NCI-H446 treated with DMSO at 0.1 percent for 48 hours (cell line): ENCODE results near the gene STAT5B.
"Not testable (repeated sequence)": the region's sequence is repeated elsewhere in the genome, so short reads cannot be mapped to it uniquely, and the experiment has no call there.

ENCODE experiments used
- DNase-seq: peaks from one replicate; lab custom pipeline; 2025; lab: John Stamatoyannopoulos, UW

Gene STAT5B

GRCh38 chr17:42276359-42276608, at the start of gene STAT5B:
Gene STAT5B (minus strand): TSS chr17:42276391. CDS start chr17:42232127, 44,264 bp downstream.
- DNase-seq: no peak

GRCh38 chr17:42325026-42325425, 48.8 kb upstream of the STAT5B start:
- no peak for DNase-seq

DNA sequence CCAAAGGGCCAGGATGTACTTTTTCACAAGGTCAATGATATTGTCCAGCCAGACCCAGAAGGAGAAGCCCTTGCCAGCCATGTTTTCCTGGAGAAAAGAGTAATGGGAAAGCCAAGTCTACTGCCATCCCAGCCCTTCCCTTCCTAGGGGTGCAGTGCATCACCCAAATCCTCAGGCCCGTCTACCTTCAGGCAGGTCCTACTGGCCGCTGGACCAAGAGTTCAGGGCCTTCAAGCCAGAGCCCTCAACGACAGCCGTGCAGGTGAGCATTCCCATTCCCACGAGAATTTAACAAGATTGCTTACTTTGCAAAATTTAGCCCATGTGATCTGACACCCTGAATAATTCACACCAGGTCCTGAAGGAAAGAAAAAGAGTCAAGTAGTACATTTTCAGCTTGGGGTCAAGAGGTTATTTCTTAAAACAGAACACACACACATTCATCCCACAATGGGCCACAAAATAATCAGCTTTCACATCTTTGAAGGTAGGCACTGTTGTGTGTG, 47.1 kb upstream of the STAT5B start:
- DNase-seq: no peak

DNA sequence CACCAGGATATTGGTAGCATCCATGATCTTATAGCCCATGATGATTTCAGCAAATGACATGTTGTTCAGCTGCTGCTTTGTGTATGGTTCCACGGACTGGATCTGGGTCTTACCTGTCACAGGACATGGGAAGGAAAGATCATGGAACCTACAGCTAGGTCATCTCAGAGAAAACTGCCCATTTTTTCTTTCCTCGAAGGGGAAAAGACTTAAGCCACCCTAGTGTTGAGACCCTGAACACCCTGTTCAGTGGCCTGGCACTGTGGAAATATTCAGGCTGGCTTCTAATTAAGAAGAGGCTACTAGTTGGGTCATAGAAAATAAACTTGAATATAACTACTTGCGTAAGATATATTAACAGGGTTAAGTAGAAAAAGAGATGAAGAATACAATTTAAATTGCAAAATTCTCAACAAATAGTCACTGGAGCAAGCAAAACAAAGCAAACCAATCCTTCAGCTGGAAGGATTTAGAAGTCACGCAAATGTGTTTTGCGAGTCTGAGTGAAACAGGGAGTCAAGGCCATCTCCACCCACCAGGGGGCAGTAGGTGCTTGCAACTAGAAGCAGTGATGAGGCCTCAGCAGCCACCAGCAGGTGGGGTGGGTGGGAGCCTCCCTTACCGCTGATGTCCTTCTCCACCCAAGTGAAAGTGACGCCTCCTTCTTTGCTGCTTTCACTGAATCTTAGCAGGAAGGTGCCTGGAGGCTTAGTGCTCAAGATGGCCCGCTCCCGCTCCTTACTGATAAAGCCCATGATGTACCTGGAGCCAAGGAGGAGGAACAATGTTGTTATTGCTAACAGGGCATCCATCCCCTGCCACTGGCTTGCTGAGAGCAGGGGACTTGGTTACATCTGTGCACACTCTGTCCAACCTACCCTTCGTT, 46.4 kb upstream of the STAT5B start:
- DNase-seq: peak; percentile 76

DNA sequence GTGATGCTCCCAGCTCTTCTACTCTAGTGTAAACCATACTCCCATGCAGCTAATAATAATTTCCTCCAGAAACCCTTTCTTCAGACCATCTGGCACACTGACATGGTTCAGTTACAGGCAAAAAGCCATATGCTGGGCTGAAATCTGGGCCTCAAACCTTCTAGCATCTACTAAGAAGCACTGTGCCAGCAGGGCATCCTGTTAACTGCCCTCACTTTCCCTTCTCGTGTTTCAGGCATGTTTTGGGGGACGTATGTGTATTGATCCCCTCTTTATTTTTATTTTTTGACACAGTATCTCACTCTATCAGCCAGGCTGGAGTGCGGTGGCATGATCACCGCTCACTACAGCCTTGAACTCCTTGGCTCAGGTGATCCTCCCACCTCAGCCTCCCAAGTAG, 45.4 kb upstream of the STAT5B start:
- peak; percentile 50 for DNase-seq

DNA sequence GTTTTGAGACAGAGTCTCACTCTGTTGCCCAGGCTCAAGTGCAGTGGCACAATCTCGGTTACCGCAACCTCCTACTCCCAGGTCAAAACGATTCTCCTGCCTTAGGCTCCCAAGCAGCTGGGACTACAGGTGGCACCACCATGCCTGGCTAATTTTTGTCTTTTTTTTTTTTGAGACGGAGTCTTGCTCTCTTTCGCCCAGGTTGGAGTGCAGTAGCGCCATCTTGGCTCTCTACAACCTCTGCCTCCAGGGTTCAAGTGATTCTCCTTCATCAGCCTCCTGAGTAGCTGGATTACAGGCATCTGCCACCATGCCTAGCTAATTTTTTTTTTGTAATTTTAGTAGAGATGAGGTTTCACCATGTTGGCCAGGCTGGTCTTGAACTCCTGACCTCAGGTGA, 41.8 kb upstream of the STAT5B start:
- DNase-seq: not testable (repeated sequence)

- peak; percentile 47 for DNase-seq
Measured at GRCh38 chr17:42317266-42317845, 41.2 kb upstream of the STAT5B start.

GRCh38 chr17:42316755-42317154, 40.6 kb upstream of the STAT5B start:
- DNase-seq: no peak

- DNase-seq: no peak
Measured at GRCh38 chr17:42315402-42316156, 39.4 kb upstream of the STAT5B start.

GRCh38 chr17:42313773-42314566, 37.8 kb upstream of the STAT5B start:
- DNase-seq: no peak

- no peak for DNase-seq
Measured at GRCh38 chr17:42313389-42313772, 37.2 kb upstream of the STAT5B start.

DNA sequence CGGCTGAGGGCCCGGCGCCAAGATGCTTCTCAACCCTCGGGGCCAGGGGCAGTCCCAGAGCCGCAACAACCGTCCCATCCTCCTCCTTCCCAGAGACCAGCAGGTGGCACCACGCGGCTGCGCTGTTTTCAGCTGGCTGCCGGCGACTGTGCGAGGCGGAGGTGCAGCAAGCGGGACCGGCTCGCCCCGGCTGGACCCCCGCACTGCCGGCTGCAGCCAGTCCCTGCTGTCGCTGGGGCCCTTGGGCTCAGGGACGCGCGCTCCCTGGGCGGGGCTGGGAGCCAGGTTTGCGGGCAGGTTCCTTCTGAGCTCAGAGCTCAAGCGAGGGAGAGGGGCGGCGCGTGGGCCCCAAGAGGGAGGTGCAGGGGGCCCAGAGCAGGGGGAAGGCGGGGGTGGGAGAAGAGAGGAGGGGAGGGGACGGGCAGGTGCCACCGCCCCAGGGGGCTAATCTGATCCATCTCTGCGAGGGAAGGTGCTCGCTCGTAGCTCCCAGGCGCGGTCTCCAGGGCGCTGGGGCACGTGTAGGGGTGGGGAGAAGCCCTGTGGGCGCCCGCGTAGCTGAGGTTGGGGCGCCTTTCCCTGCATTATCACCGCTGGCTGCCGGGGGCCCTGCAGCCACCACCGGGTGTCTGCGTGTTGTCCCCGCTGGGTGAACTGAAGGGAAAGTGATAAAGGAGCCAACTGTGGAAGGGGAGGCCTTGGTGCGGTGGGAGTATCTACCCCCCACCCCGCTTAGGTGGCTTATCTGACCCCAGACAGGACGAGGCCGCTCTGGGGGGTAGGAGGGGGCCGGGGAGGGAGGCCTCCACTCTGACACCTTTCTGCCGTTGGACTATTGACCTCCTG, 36.3 kb upstream of the STAT5B start:
- DNase-seq: peak; percentile 31

DNA sequence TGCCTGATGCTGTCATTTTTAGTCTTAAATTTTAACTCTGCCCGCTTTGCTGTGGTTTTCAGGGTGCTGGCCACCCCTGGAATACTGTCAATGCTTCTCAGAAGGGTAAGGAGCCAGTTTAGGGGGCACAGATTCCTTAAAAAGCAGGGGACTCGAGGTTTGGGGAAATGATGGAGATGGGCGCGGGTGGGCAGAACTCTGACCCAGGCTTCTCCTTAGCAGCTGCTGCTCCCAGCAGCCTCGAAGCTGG, 35.8 kb upstream of the STAT5B start:
- DNase-seq: no peak

- no peak for DNase-seq
Measured at GRCh38 chr17:42311240-42312034, 35.2 kb upstream of the STAT5B start.

- DNase-seq: no peak
Measured at GRCh38 chr17:42310787-42311215, 34.6 kb upstream of the STAT5B start.

DNA sequence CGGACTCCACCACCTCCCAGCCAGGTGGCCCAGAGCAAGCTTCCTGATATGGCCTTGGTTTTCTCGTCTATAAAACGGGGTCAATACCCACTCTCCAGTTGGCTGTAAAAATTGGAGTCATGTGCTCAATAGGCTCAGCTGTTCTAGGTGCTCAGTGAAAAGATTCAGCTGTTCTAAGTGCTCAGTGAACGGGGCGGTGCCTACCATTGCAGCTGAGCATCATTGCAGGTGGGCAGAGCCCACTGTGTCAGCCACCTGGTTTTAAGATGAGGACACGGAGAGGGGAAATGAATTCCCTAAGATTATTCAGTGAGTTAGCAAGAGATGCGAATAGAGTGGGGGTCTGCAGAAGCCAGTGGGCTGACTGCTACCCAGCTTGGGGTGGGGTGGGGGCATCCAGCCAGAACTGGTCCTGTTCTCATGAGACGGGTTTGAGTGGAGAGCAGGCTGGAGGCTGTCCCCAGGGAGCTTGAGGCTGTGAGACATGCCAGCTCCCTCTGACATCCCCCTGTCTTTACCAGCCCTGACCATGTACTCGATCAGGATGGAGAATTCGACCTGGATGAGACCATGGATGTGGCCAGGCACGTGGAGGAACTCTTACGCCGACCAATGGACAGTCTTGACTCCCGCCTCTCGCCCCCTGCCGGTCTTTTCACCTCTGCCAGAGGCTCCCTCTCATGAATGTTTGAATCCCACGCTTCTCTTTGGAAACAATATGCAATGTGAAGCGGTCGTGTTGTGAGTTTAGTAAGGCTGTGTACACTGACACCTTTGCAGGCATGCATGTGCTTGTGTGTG, 34.0 kb upstream of the STAT5B start:
- DNase-seq: no peak

GRCh38 chr17:42309142-42309541, 33.0 kb upstream of the STAT5B start:
- no peak for DNase-seq

DNA sequence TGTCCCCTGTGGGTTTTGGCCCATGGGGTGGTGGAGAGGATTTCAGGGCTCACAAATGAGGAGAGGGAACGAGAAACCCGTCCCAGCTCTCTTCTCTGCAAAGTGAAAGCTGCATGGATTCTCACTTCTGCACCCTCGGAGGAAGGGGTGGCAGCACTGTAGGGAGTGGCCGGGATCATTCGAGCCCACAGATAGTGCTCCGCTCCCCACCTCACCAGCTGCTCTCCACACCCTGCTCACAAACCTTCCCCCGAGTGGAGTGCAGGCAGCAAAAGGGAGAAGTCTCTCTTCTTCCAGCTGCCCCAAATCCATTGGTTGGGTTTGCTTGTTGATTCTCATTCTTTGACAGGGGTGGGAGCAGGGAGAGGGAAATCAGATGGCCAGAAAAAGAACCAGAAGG, 32.3 kb upstream of the STAT5B start:
- DNase-seq: no peak

GRCh38 chr17:42307362-42307927, 31.3 kb upstream of the STAT5B start:
- DNase-seq: no peak

- DNase-seq: no peak
Measured at GRCh38 chr17:42306385-42306667, 30.1 kb upstream of the STAT5B start.
